DMS153 (cell line): Measurements from ENCODE around the gene ACTR3C.
"Not testable (repeated sequence)": the region's sequence is repeated elsewhere in the genome, so short reads cannot be mapped to it uniquely, and the experiment has no call there.

Experiments used
- DNase-seq: peaks from one replicate; lab custom pipeline; 2025; lab: John Stamatoyannopoulos, UW

ACTR3C gene

DNA sequence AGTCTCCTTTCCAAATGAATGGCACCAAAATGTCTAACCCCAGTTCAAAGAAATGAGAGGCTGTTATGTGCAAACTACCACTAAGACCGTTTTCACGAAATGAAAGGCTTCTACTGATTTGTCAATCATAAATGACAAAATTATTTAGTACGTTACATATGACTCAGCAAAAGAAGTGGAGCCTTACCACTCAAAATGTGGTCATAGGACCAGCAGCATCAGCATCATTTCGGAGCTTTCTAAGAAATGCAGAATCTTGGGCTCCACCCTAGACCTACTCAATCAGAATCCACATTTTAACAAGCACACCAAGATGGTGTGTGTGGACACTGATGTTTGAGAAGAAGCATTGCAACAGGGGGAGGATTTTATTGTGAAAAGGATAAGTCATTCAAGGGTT is 120.5 kb downstream of the ACTR3C start:
- DNase-seq: not testable (repeated sequence)
